Measurements from ENCODE around the gene TUBB1. TPM values are rescaled to one million over a fixed set of nuclear protein-coding genes. Genes with fewer than 3 reads are reported as not detected.

TUBB1 gene
- total and polyA plus RNA-seq, 2 of the 13 experiments (the other 11 are each of a cell fraction or from before 2014, with no cell fraction given) = 0.11 to 57.6 TPM

DNA sequence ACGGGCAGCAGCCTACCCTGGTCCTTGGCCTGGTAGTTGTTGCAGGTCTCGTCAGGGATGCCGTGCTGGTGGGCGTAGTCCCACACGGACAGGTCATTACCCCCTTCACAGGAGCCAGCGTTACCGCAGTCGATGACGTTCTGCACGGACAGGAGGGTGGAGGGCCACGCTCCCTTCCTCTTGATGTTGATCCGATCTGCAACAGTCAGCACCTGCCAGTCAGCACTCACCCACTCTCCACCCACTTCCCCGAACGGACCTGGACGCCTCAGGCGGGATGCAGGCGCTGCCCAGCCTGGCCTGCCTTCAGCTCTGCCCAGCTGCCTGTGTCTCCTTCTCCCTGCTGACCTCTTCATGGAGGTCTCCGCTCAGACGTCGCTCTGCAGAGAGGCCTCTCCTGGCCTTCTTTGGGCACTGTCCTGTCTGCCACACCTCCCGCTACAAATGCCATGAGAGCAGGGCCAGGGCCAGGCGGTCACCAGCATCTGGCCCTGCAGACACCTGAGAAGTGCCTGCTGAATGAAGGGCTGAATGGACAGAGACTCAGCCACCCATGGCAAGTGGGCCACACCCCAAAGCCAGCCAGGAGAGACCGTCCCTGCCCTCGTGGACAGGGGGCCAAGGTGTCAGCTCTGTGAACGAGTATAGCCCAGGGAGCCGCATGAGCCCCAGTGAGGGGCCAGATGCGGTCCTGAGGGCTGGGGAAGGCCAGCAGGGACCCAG lies 17.6 kb upstream of the TUBB1 start (continued):
- TF ChIP-seq ATF7-NPFF (CRISPR knock-in tag; IDR thresholded peaks at IDR 0.05; ENCODE audit: low read depth) (no peak), ZNF564 (CRISPR knock-in tag; IDR thresholded peaks at IDR 0.05) (no peak)

DNA sequence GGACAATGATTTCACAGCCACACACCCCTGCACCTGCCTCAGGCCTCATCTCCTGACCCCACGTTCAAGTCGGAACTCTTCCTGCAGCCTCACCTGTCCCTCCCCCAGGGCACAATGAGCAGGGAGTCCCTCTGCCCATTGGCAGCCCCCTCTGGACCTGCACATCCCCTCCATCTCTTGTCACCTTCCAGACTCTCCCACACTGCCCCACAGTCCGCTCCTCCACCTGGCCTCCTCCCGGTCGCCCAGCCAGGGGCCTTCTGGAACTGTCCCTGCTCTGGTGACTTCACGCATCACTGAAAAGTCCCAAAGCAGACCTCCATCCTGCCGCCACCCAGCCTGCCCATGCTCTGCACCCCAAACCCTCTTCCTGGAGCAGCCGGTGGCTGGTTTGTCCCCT lies 16.8 kb upstream of the TUBB1 start:
- H3K9ac ChIP-seq (ENCODE audit: insufficient read depth, low read depth, low read length) = no peak overlapping the region
- H3K27ac ChIP-seq (ENCODE audit: extremely low read length, insufficient read depth, low read length) = no peak overlapping the region
- POLR2A ChIA-PET = interaction anchor here (1.2 to 1.8 kb wide), 5 partner anchors 8 to 30 kb away, joined by 4 to 11 read pairs (median 5); partner anchors contain the start of gene ATP5F1E
- no TSS peak for BruUV-seq (replicated peaks)
- no peak overlapping the region for H2AFZ ChIP-seq (ENCODE audit: low read length)
- peak overlapping the region in 2 of 3 experiments; percentile 50 to 73; a peak in 2 of 6 replicates for H3K4me3 ChIP-seq (replicated peaks in 1 of 3; ENCODE audit: insufficient read depth in 1 of 3, low read depth in 2 of 3, low read length in 3 of 3)
- no peaks in the 10 kb centered on the region for H3K79me2 ChIP-seq (ENCODE audit: insufficient read depth, low read length)
- H3K36me3 ChIP-seq (replicated peaks in 1 of 2; ENCODE audit: control insufficient read depth in 1 of 2, insufficient read depth in 2 of 2, low read length in 2 of 2) = no peaks in the 10 kb centered on the region; a peak in 1 of 5 replicates
- DNase-seq (ENCODE audit: low spot score) (no peak), ATAC-seq (no peak), FAIRE-seq (no peak)
- H3K4me1 ChIP-seq (ENCODE audit: insufficient read depth, low read length) = peaks cover 63% of the 10 kb centered on the region
- no peaks in the 10 kb centered on the region for H4K20me1 ChIP-seq (ENCODE audit: insufficient read depth, low read length)
- in situ Hi-C loops (cut with HindIII; ENCODE audit: extremely low pct_ligation_motif_present, low pct_unique_long_range_greater_than_20kb) (no loop called here), intact Hi-C loops (cut with micrococcal nuclease; ENCODE audit: unreplicated experiment) (no loop called here)
- H3K27me3 ChIP-seq (ENCODE audit: control insufficient read depth in 1 of 2, insufficient read depth in 2 of 2, low read length in 2 of 2) = peaks cover 2 to 27% of the 10 kb centered on the region in 2 experiments
- H3K9me3 ChIP-seq (ENCODE audit: low read length) = no peaks in the 10 kb centered on the region
- 52% methylated on average over 7 of the region's 8 CpGs for WGBS (ENCODE audit: low lambda C conversion rate)
- peak overlapping the region; percentile 90 for H3K4me2 ChIP-seq (ENCODE audit: low read depth, low read length)
- CTCF ChIA-PET (ENCODE audit: low intra/inter-chr PET ratio, low total read pairs) = no interaction called here
- TF ChIP-seq NRL (CRISPR knock-in tag; IDR thresholded peaks at IDR 0.05; ENCODE audit: borderline replicate concordance) (no peak), SOX13 (IDR thresholded peaks at IDR 0.05) (no peak), SOX13 (CRISPR knock-in tag; conservative IDR thresholded peaks at IDR 0.05 in 1 of 2, IDR thresholded peaks at IDR 0.05 in 1 of 2) (no peak), SNAI1 (CRISPR knock-in tag; IDR thresholded peaks at IDR 0.05; ENCODE audit: borderline replicate concordance) (no peak), MYC (CRISPR knock-in tag; IDR thresholded peaks at IDR 0.05; ENCODE audit: borderline replicate concordance) (0 out of 2 replicates have a peak, but pooled peaks have one; percentile 30), LCORL (IDR thresholded peaks at IDR 0.05) (no peak), LCORL (CRISPR knock-in tag; IDR thresholded peaks at IDR 0.05) (no peak), ZFP36L1 (CRISPR knock-in tag; IDR thresholded peaks at IDR 0.05) (no peak), MBNL3 (CRISPR knock-in tag; conservative IDR thresholded peaks at IDR 0.05) (no peak), ZFY (CRISPR knock-in tag; IDR thresholded peaks at IDR 0.05) (peak; percentile 33; the same call in 1 of the 2 replicates)
- TF ChIP-seq, protein P1, sequence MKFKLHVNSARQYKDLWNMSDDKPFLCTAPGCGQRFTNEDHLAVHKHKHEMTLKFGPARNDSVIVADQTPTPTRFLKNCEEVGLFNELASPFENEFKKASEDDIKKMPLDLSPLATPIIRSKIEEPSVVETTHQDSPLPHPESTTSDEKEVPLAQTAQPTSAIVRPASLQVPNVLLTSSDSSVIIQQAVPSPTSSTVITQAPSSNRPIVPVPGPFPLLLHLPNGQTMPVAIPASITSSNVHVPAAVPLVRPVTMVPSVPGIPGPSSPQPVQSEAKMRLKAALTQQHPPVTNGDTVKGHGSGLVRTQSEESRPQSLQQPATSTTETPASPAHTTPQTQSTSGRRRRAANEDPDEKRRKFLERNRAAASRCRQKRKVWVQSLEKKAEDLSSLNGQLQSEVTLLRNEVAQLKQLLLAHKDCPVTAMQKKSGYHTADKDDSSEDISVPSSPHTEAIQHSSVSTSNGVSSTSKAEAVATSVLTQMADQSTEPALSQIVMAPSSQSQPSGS (CRISPR knock-in tag; IDR thresholded peaks at IDR 0.05) = no peak
- TF ChIP-seq, protein P2, sequence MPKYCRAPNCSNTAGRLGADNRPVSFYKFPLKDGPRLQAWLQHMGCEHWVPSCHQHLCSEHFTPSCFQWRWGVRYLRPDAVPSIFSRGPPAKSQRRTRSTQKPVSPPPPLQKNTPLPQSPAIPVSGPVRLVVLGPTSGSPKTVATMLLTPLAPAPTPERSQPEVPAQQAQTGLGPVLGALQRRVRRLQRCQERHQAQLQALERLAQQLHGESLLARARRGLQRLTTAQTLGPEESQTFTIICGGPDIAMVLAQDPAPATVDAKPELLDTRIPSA (CRISPR knock-in tag; IDR thresholded peaks at IDR 0.05; ENCODE audit: borderline replicate concordance) = 0 out of 2 replicates have a peak, but pooled peaks have one; percentile 53
- TF ChIP-seq, protein P3, sequence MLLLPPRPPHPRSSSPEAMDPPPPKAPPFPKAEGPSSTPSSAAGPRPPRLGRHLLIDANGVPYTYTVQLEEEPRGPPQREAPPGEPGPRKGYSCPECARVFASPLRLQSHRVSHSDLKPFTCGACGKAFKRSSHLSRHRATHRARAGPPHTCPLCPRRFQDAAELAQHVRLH (CRISPR knock-in tag; IDR thresholded peaks at IDR 0.05; ENCODE audit: borderline replicate concordance, low read depth) = no peak
- TF ChIP-seq, protein P4, sequence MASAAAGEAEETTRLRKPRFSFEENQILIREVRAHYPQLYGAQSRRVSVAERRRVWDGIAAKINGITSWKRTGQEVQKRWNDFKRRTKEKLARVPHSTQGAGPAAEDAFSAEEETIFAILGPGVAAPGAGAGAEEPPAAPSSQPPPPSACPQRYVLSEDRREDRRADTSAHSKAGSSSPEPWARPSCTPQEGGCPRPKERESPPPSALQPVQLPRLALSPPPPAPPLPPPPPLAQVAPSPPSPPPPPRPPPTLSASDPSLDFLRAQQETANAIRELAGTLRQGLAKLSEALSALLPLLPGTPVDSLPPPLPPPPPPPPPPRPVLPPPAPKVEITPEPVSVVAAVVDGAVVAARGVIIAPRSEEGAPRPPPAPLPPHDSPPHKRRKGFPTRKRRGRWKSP (CRISPR knock-in tag; IDR thresholded peaks at IDR 0.05) = no peak
- TF ChIP-seq, protein P5, sequence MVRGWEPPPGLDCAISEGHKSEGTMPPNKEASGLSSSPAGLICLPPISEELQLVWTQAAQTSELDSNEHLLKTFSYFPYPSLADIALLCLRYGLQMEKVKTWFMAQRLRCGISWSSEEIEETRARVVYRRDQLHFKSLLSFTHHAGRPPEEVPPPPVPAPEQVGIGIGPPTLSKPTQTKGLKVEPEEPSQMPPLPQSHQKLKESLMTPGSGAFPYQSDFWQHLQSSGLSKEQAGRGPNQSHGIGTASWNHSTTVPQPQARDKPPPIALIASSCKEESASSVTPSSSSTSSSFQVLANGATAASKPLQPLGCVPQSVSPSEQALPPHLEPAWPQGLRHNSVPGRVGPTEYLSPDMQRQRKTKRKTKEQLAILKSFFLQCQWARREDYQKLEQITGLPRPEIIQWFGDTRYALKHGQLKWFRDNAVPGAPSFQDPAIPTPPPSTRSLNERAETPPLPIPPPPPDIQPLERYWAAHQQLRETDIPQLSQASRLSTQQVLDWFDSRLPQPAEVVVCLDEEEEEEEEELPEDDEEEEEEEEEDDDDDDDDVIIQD (CRISPR knock-in tag; IDR thresholded peaks at IDR 0.05; ENCODE audit: low read depth) = no peak
